Liver (tissue), 9 donors: Measurements from ENCODE around the gene NXN. TPM values are rescaled to one million over a fixed set of nuclear protein-coding genes. Genes with fewer than 3 reads are reported as not detected.
A peak's percentile ranks its signal among the peaks of the same experiment; 100 is the strongest.

Experiments
- DNase-seq: peaks from one replicate; pipeline ENCODE4 v3.0.0-alpha.2; 2017; ENCODE audit warnings: low spot score
- H3K27ac ChIP-seq, 2 donors: one replicate each; pipeline ENCODE4 v1.7.0; 2013; ENCODE audit warnings: inconsistent platforms in 2 of 2, low read length in 2 of 2, control low read depth in 1 of 2, low read depth in 1 of 2, mild to moderate bottlenecking in 1 of 2
- H3K27me3 ChIP-seq, 4 donors: one replicate each; pipeline versions ENCODE4 v1.6.1 to v1.7.0; 2013; ENCODE audit warnings: low read length in 3 of 4, inconsistent platforms in 1 of 4, mild to moderate bottlenecking in 1 of 4, moderate library complexity in 1 of 4; ENCODE audit not compliant: control insufficient read depth in 4 of 4, insufficient read depth in 4 of 4
- H3K36me3 ChIP-seq, 4 donors: one replicate each; pipeline versions ENCODE4 v1.6.1 to v1.7.0; 2013; ENCODE audit warnings: low read length in 3 of 4, mild to moderate bottlenecking in 3 of 4, low read depth in 1 of 4, moderate library complexity in 1 of 4; ENCODE audit not compliant: control insufficient read depth in 4 of 4, insufficient read depth in 3 of 4
- H3K4me1 ChIP-seq, 4 donors: one replicate each; pipeline versions ENCODE4 v1.6.1 to v1.7.0; 2013; ENCODE audit warnings: low read length in 3 of 4, mild to moderate bottlenecking in 3 of 4, moderate library complexity in 1 of 4; ENCODE audit not compliant: control insufficient read depth in 4 of 4, insufficient read depth in 4 of 4
- H3K4me3 ChIP-seq, 3 donors: one replicate each; pipeline versions ENCODE4 v1.6.1 to v1.7.0; 2013; ENCODE audit warnings: low read length in 3 of 3, control low read depth in 1 of 3, low read depth in 1 of 3, mild to moderate bottlenecking in 1 of 3
- H3K9ac ChIP-seq, 2 donors: one replicate each; pipeline ENCODE4 v1.7.0; 2013; ENCODE audit warnings: low read length in 2 of 2, mild to moderate bottlenecking in 2 of 2, moderate library complexity in 2 of 2, control low read depth in 1 of 2, low read depth in 1 of 2
- H3K9me3 ChIP-seq, 4 donors: one replicate each; pipeline versions ENCODE4 v1.6.1 to v1.7.0; 2013; ENCODE audit warnings: low read length in 3 of 4; ENCODE audit not compliant: control insufficient read depth in 4 of 4
- CTCF ChIP-seq: fragments of 150-350 bp; IDR thresholded peaks from 2 replicates; pipeline ENCODE4 v1.5.1; 2017; ENCODE audit warnings: improper control_type of control experiment, low read depth, low read length; ENCODE audit not compliant: missing input control
- FOXA1 ChIP-seq: IDR thresholded peaks from 2 replicates; pipeline ENCODE4 v1.6.1; 2016; ENCODE audit warnings: antibody characterized with exemption
- GABPA ChIP-seq, 2 donors: IDR thresholded peaks in 1 of 2; conservative IDR thresholded peaks in 1 of 2; 2 replicates each; pipeline ENCODE4 v1.6.1; 2016; ENCODE audit warnings: antibody characterized with exemption in 2 of 2, mild to moderate bottlenecking in 1 of 2, moderate library complexity in 1 of 2
- HNF4G ChIP-seq: IDR thresholded peaks from 2 replicates; pipeline ENCODE4 v1.6.1; 2016; ENCODE audit warnings: antibody characterized with exemption
- JUND ChIP-seq, 2 donors: IDR thresholded peaks; 2 replicates each; pipeline ENCODE4 v1.6.1; 2016; ENCODE audit warnings: antibody characterized with exemption in 2 of 2
- MAX ChIP-seq: IDR thresholded peaks from 2 replicates; pipeline ENCODE4 v1.6.1; 2016; ENCODE audit warnings: antibody characterized with exemption
- NR2F2 ChIP-seq: IDR thresholded peaks from 2 replicates; pipeline ENCODE4 v1.6.1; 2016; ENCODE audit warnings: antibody characterized with exemption
- RAD21 ChIP-seq, 2 donors: IDR thresholded peaks; 2 replicates each; pipeline ENCODE4 v1.6.1; 2016; ENCODE audit warnings: antibody characterized with exemption in 2 of 2, mild to moderate bottlenecking in 2 of 2
- RXRA ChIP-seq, 2 donors: IDR thresholded peaks; 2 replicates each; pipeline ENCODE4 v1.6.1; 2017 to 2018; ENCODE audit warnings: antibody characterized with exemption in 2 of 2, mild to moderate bottlenecking in 1 of 2
- SP1 ChIP-seq: IDR thresholded peaks from 2 replicates; pipeline ENCODE4 v1.6.1; 2018; ENCODE audit warnings: antibody characterized with exemption, mild to moderate bottlenecking
- TAF1 ChIP-seq: conservative IDR thresholded peaks from 2 replicates; pipeline ENCODE4 v1.6.1; 2016; ENCODE audit warnings: antibody characterized with exemption, mild to moderate bottlenecking
- YY1 ChIP-seq: IDR thresholded peaks from 2 replicates; pipeline ENCODE4 v1.6.1; 2016; ENCODE audit warnings: antibody characterized with exemption, mild to moderate bottlenecking
- WGBS: extraction: QIAGEN DNeasy Blood & Tissue Kit; methylation state at CpG from one replicate; pipeline ENCODE4 v1.1.7; 2013; 5-methylcytosine and 5-hydroxymethylcytosine counted together
- polyA plus RNA-seq, 2 donors: library from polyadenylated mRNA; stranded (reverse) in 1 of 2; unstranded in 1 of 2; fragments of 200-250 nt in 1 of 2; fragments of >200 nt in 1 of 2; fragmentation: Nextera tagmentation in 1 of 2; extraction: Ambion mirVana in 1 of 2; gene quantifications; one replicate each; pipeline versions ENCODE4 v1.2.1 to v1.2.3, GENCODE V29; 2013 to 2015
- total RNA-seq, 2 donors: library from RNA; depleted of rRNA; stranded (reverse); fragments of >200 nt; gene quantifications; one replicate each; pipeline ENCODE4 v1.2.3, GENCODE V29; 2014
- donor health status: healthy.
- donor health status: healthy.
- donor health status: healthy.
- donor health status: healthy.
- donor health status: healthy.

Gene NXN
- total RNA-seq (1 to 10 TPM; 2.3 to 4.2 TPM), polyA plus RNA-seq (1 to 10 TPM; 2.5 to 4.5 TPM)

- peak in 1 of 2 donors; percentile 15 for TF ChIP-seq RAD21 (IDR thresholded peaks at IDR 0.05)
- no peak for TF ChIP-seq YY1
Observed at GRCh38 chr17:979539-980405, at the start of gene NXN. NXN (minus strand) TSS chr17:979776.

GRCh38 chr17:1027044-1027443, 47.5 kb upstream of the NXN start:
- H3K9ac ChIP-seq = no peak overlapping the region
- no peaks in the 10 kb centered on the region for H3K9me3 ChIP-seq
- 89% methylated on average over 9 of the region's 9 CpGs for WGBS
- H3K36me3 ChIP-seq = no peaks in the 10 kb centered on the region
- DNase-seq = no peak
- no peak overlapping the region for H3K27ac ChIP-seq
- H3K4me1 ChIP-seq = peaks cover 0 to 2% (median 0%) of the 10 kb centered on the region in 4 donors
- no peaks in the 10 kb centered on the region for H3K27me3 ChIP-seq
- no peak overlapping the region for H3K4me3 ChIP-seq
- TF ChIP-seq MAX (no peak), RAD21 (IDR thresholded peaks at IDR 0.05) (no peak)

More at GRCh38 chr17:979539-980405, at the start of gene NXN:
- H3K27me3 ChIP-seq = no peaks in the 10 kb centered on the region
- peaks cover 0 to under 1% (median 0%) of the 10 kb centered on the region in 4 donors for H3K36me3 ChIP-seq
- peaks cover 0 to 23% (median 15%) of the 10 kb centered on the region in 4 donors for H3K4me1 ChIP-seq
- no peaks in the 10 kb centered on the region for H3K9me3 ChIP-seq
- DNase-seq = peak; percentile 98
- WGBS = 2% methylated on average over 91 of the region's 94 CpGs
- peak within 1 kb of the TSS; percentile 26 to 79 (median 55) for H3K4me3 ChIP-seq
- peak within 1 kb of the TSS; percentile 27 to 36 for H3K9ac ChIP-seq
- H3K27ac ChIP-seq = peak within 1 kb of the TSS; percentile 62 to 66

GRCh38 chr17:1026599-1026975, 47.0 kb upstream of the NXN start:
- Histone ChIP-seq H3K9me3 (no peaks in the 10 kb centered on the region), H3K9ac (no peak overlapping the region), H3K27ac (no peak overlapping the region), H3K36me3 (no peaks in the 10 kb centered on the region), H3K4me3 (no peak overlapping the region), H3K27me3 (no peaks in the 10 kb centered on the region), H3K4me1 (peaks cover 0 to 2% (median 0%) of the 10 kb centered on the region in 4 donors)
- WGBS = 88% methylated on average over 10 of the region's 10 CpGs
- no peak for DNase-seq
- TF ChIP-seq GABPA (IDR thresholded peaks at IDR 0.05 in 1 of 2, conservative IDR thresholded peaks at IDR 0.05 in 1 of 2) = no peak

GRCh38 chr17:1025733-1026598, 46.4 kb upstream of the NXN start:
- no peak for DNase-seq
- Histone ChIP-seq H3K4me1 (peaks cover 0 to 2% (median 0%) of the 10 kb centered on the region in 4 donors), H3K9me3 (no peaks in the 10 kb centered on the region), H3K9ac (no peak overlapping the region), H3K27me3 (no peaks in the 10 kb centered on the region), H3K27ac (no peak overlapping the region), H3K36me3 (no peaks in the 10 kb centered on the region), H3K4me3 (no peak overlapping the region)
- WGBS = 87% methylated on average over 30 of the region's 30 CpGs
- TF ChIP-seq RXRA (IDR thresholded peaks at IDR 0.05) (no peak), TAF1 (no peak), MAX (no peak), NR2F2 (no peak), YY1 (no peak), HNF4G (no peak), JUND (IDR thresholded peaks at IDR 0.05) (no peak), CTCF (no peak), SP1 (no peak), GABPA (IDR thresholded peaks at IDR 0.05 in 1 of 2, conservative IDR thresholded peaks at IDR 0.05 in 1 of 2) (no peak), FOXA1 (no peak)
